GM21390 (cell line): ENCODE data around the gene HSDL1.

ENCODE experiments used
- ATAC-seq: cut with Tn5 transposase; IDR thresholded peaks from one replicate; pipeline ENCODE4 v1.9.1; 2021; ENCODE audit not compliant: unreplicated experiment

Gene HSDL1

GRCh38 chr16:84110527-84110926 is 34.5 kb downstream of the HSDL1 start:
- no peak for ATAC-seq

- no peak for ATAC-seq
Measured at GRCh38 chr16:84109598-84110335, 35.2 kb downstream of the HSDL1 start.

GRCh38 chr16:84107921-84108320 is 37.1 kb downstream of the HSDL1 start:
- no peak for ATAC-seq

- no peak for ATAC-seq
Measured at GRCh38 chr16:84105948-84106740, 38.8 kb downstream of the HSDL1 start.

GRCh38 chr16:84105301-84105815 is 39.6 kb downstream of the HSDL1 start:
- no peak for ATAC-seq

- no peak for ATAC-seq
Measured at GRCh38 chr16:84104231-84104630, 40.7 kb downstream of the HSDL1 start.

GRCh38 chr16:84103678-84104077 is 41.3 kb downstream of the HSDL1 start:
- ATAC-seq: no peak

- ATAC-seq: no peak
Measured at GRCh38 chr16:84098939-84099338, 46.0 kb downstream of the HSDL1 start.

GRCh38 chr16:84096447-84097005 is 48.5 kb downstream of the HSDL1 start:
- ATAC-seq: no peak

GRCh38 chr16:84095466-84095865 is 49.5 kb downstream of the HSDL1 start:
- ATAC-seq: no peak

GRCh38 chr16:84093879-84094270 is 51.1 kb downstream of the HSDL1 start:
- no peak for ATAC-seq

GRCh38 chr16:84093120-84093878 is 51.7 kb downstream of the HSDL1 start:
- no peak for ATAC-seq

GRCh38 chr16:84091460-84091859 is 53.5 kb downstream of the HSDL1 start:
- no peak for ATAC-seq

- no peak for ATAC-seq
Measured at GRCh38 chr16:84090211-84090610, 54.8 kb downstream of the HSDL1 start.

GRCh38 chr16:84088695-84089395 is 56.1 kb downstream of the HSDL1 start:
- ATAC-seq: peak; percentile 80

GRCh38 chr16:84087466-84088151 is 57.4 kb downstream of the HSDL1 start:
- no peak for ATAC-seq

GRCh38 chr16:84087001-84087400 is 58.0 kb downstream of the HSDL1 start:
- ATAC-seq: no peak

GRCh38 chr16:84086341-84086740 is 58.6 kb downstream of the HSDL1 start:
- ATAC-seq: no peak

GRCh38 chr16:84085773-84086172 is 59.2 kb downstream of the HSDL1 start:
- no peak for ATAC-seq

GRCh38 chr16:84085271-84085667 is 59.7 kb downstream of the HSDL1 start:
- ATAC-seq: no peak
